VCaP (cell line): Measurements from ENCODE around the gene ZNF98.

Source experiments
- H3K27ac ChIP-seq: fragments of 450-650 bp; 2 replicates; pipeline ENCODE4 v1.5.1; 2017
- TF ChIP-seq, protein P1 (sequence below): fragments of 450-650 bp; conservative IDR thresholded peaks from 2 replicates; pipeline ENCODE4 v1.5.1; 2017; ENCODE audit warnings: mild to moderate bottlenecking, moderate library complexity

Gene ZNF98

DNA sequence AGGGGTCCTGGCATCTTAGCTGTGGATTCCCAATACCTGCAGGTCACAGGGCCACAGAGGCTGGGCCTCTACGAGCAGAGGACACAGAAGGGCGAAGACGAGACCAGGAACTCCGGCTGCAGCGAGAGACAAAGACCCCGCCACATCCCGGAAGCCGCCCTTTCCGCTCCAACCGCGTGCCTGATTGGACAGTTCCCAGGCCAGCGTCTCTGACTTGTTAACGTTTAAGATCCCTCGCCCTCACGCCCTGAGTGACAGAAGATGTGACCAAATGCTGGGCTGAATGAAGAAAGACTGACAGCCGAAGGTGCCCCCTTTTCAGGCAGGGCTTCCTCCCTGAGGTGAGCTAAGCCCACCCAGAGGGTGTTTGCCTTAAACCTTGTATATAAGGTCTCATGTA is at the start of gene ZNF98:
ZNF98 (minus strand) TSS at position 136 of the 400 bp plus-strand sequence; CDS start at position 14, 122 bp downstream.
- TF ChIP-seq, protein P1, sequence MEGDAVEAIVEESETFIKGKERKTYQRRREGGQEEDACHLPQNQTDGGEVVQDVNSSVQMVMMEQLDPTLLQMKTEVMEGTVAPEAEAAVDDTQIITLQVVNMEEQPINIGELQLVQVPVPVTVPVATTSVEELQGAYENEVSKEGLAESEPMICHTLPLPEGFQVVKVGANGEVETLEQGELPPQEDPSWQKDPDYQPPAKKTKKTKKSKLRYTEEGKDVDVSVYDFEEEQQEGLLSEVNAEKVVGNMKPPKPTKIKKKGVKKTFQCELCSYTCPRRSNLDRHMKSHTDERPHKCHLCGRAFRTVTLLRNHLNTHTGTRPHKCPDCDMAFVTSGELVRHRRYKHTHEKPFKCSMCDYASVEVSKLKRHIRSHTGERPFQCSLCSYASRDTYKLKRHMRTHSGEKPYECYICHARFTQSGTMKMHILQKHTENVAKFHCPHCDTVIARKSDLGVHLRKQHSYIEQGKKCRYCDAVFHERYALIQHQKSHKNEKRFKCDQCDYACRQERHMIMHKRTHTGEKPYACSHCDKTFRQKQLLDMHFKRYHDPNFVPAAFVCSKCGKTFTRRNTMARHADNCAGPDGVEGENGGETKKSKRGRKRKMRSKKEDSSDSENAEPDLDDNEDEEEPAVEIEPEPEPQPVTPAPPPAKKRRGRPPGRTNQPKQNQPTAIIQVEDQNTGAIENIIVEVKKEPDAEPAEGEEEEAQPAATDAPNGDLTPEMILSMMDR, result no peak
- no peak within 1 kb of the TSS for H3K27ac ChIP-seq

DNA sequence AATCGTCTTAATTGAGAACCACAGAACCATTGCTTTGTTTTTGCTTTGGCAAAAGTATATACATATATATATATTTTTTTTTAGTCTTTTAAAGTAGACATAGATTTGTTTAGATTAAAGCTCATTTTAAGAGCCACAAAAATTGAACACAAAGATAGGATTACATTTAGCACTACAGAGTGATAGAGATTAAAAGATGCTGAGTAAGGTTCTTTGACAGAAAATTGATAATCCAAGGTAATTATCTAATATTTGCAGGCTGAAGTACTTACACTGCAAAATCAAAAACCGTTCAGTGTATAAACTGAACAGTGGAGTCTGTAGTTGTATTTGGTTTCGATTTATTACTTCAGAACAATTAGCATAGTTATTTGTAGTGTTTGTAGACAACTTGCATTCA is 24.5 kb upstream of the ZNF98 start:
- TF ChIP-seq, protein P1, result no peak
- H3K27ac ChIP-seq, result no peak overlapping the region

DNA sequence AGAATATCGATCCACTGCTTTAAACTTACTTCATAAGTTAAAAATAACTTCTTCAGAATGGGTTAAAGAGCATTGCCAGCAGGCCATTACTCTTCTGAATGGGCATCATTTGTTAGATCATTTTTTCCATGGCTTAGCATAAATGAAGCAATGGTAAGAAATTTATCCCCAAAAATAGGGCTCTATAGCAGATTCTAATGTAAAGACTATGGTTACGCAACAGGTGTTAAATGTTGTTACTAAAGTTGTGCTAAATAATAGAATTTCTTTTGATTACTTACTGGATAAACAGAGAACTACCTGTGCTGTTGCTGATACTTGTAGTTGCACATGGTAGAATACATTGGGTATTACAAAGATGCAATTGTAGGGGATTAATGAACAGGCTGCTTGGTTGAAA is 15.9 kb upstream of the ZNF98 start:
- TF ChIP-seq, protein P1, result no peak
- H3K27ac ChIP-seq, result no peak overlapping the region

DNA sequence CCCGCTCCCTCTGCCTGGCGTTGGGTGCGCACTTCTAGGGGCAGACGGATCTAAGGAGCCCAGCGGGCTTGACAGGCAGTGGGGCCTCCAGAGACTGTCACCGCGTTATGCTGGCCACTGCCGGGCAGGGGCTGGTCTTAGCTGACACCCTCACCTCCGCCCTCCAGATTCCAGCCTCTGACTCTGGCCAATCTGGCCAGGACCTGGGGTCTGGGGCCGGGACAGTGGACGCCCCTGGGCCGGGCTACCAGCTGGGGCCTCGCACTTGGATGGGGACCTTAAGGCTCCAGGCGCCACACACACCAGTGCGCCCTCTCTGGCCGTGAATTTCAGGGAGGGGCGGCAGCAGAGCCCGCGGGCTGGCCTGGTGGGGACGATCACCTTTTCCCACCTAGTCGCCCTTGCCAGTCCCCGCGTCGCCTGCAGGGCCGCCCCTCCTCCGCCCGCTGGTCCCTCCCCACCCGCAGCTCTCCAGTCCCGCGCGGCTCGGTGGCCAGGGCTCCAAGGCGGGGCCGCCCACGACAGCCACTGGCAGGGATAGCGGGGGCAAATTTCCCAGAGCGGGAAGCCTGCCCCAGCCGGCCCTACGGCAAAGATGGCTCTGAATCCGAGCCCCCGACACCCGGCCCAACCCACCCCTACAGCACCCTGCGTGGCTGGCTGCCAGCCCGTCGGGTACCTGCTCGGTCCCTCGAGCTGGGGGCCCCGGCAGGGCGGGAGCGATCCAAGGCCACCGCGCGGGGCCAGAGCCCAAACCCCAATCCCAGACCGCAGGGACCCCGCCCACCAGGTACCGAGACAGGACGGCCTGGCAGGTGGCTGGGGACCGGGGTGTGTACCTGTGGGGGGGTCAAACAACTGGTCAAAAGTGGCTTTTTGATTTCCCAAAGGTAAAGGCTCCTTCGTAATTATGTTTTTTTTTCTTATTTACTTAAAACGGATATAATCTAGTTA is 6.1 kb upstream of the ZNF98 start:
- TF ChIP-seq, protein P1, result no peak

DNA sequence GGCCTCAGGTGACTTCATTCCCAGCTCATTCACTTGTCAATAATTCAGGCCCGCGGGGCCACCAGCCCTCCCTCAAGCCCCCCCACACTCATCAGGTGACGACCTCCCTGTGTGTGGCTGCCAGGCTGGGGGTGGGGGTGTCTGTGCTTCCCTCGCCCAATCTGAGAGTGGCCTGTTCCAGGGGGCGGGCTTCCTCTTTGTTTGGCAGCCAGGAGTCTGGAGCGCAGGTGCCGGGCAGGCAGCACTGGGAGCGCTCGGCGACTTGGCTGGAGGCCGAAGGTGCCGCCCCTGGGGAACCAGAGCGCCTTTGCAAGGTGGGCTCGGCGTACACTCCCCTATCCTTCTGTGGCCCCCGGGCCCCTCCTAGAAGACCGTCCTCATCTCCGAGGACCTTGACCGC is 5.4 kb upstream of the ZNF98 start:
- no peak overlapping the region for H3K27ac ChIP-seq
- TF ChIP-seq, protein P1, result no peak

More for the DNA sequence above, 6.1 kb upstream of the ZNF98 start:
- H3K27ac ChIP-seq, result no peak overlapping the region

DNA sequence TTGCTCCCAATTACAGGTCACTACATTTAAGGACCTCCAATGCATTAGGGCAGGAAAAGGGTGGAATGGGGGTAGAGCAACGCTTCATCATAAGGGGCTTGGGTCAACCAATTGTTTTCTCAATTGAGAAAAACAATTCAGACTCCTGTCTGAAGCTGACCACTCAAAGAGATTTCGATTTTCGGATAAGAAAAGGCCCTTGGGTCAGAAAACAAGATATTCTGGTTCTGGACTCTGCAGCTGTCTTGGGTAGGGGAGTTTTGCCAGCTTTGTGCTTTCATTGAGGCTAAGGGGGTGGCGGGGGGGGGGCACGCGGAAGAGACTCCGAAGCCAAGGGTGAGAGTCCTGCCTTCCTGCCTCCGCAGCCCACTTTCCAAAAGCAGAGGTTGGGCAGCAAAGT is 4.8 kb upstream of the ZNF98 start:
- TF ChIP-seq, protein P1, result no peak
- H3K27ac ChIP-seq, result no peak overlapping the region

DNA sequence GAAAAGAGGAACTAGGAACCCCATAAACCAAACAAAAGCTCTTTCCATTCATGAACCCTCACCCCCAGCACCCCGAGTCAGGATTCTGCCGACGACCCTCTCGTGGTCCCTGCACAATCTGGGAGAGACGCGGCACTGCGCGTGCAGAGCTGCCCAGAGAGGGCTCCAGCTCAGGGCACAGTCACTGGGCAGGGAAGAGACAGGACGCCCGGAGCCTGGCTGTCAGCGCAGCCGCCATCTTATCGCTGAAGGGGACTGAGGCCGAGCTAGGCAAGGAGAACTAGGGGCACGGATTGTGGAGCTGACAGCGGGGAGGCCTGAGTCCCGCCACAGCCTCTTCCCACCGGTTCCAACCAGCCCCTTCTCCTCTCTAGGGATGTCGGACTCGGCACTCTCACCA is 349 bp downstream of the ZNF98 start:
- no peak overlapping the region for H3K27ac ChIP-seq
- TF ChIP-seq, protein P1, result no peak
